SK-N-SH (cell line): ENCODE results near the gene NTNG2. TPM values are rescaled to one million over a fixed set of nuclear protein-coding genes. Genes with fewer than 3 reads are reported as not detected.

Source experiments
- CTCF ChIA-PET: fragments of 300-600, 350-600 bp; formaldehyde crosslinking; extraction: SDS; loops from one replicate; lab custom pipeline; 2021; lab: Yijun Ruan, JAX
- POLR2A ChIA-PET: fragments of 350-600 bp; sonication (Branson Sonifier 250); formaldehyde crosslinking; extraction: SDS; loops from one replicate; lab custom pipeline; 2020; ENCODE audit warnings: antibody characterized with exemption, inconsistent platforms; lab: Yijun Ruan, JAX
- DNase-seq: peaks from one replicate; pipeline ENCODE4 v3.0.0; 2012
- H2AFZ ChIP-seq: fragments of 200-600 bp; sonication (generic); 2 replicates; pipeline ENCODE4 v1.8.1; 2016; ENCODE audit warnings: antibody characterized with exemption, mild to moderate bottlenecking, low read depth
- H3F3A ChIP-seq: fragments of 200-600 bp; sonication (generic); replicated peaks from 2 replicates; pipeline ENCODE3; 2016; ENCODE audit warnings: antibody characterized with exemption, mild to moderate bottlenecking; ENCODE audit not compliant: insufficient read depth
- H3K27ac ChIP-seq, 2 experiments: fragments of 200-500 bp in 1 of 2; fragments of 200-600 bp in 1 of 2; sonication (Bioruptor generic) in 1 of 2; sonication (generic), shearing (Covaris generic) in 1 of 2; 2 replicates each; pipeline versions ENCODE4 v1.5.1 to v1.6.1; 2014 to 2016; ENCODE audit warnings: low read depth in 2 of 2, inconsistent platforms in 1 of 2, low read length in 1 of 2, mild to moderate bottlenecking in 1 of 2, mixed read lengths in 1 of 2
- H3K27me3 ChIP-seq: fragments of 200-600 bp; sonication (generic), shearing (Covaris generic); 2 replicates; pipeline ENCODE4 v1.6.1; 2016; ENCODE audit warnings: mixed run types; ENCODE audit not compliant: insufficient read depth
- H3K36me3 ChIP-seq, 2 experiments: fragments of 200-500 bp in 1 of 2; fragments of 200-600 bp in 1 of 2; sonication (Bioruptor generic) in 1 of 2; sonication (generic) in 1 of 2; replicated peaks in 1 of 2; 2 replicates each; pipeline versions ENCODE3 to v1.5.1; 2014 to 2016; ENCODE audit warnings: low read length in 1 of 2, mild to moderate bottlenecking in 1 of 2; ENCODE audit not compliant: insufficient read depth in 2 of 2, control insufficient read depth in 1 of 2
- H3K4me1 ChIP-seq, 2 experiments: fragments of 200-500 bp in 1 of 2; fragments of 200-600 bp in 1 of 2; sonication (Bioruptor generic) in 1 of 2; sonication (generic), shearing (Covaris generic) in 1 of 2; 2 replicates each; pipeline versions ENCODE4 v1.5.1 to v1.6.1; 2014 to 2016; ENCODE audit warnings: low read depth in 1 of 2, low read length in 1 of 2, mixed run types in 1 of 2; ENCODE audit not compliant: insufficient read depth in 2 of 2, control insufficient read depth in 1 of 2
- H3K4me2 ChIP-seq: fragments of 200-600 bp; sonication (generic), shearing (Covaris generic); 2 replicates; pipeline ENCODE4 v1.6.1; 2017; ENCODE audit warnings: mixed run types
- H3K4me3 ChIP-seq, 2 experiments: fragments of 200-500 bp in 1 of 2; fragments of 200-600 bp in 1 of 2; sonication (Bioruptor generic) in 1 of 2; sonication (generic), shearing (Covaris generic) in 1 of 2; 2 replicates each; pipeline versions ENCODE4 v1.5.1 to v1.8.1; 2014 to 2016; ENCODE audit warnings: low read depth in 2 of 2, inconsistent platforms in 1 of 2, low read length in 1 of 2, mild to moderate bottlenecking in 1 of 2, mixed read lengths in 1 of 2, moderate library complexity in 1 of 2
- H3K79me2 ChIP-seq: fragments of 200-600 bp; sonication (generic); 2 replicates; pipeline ENCODE4 v1.8.1; 2017; ENCODE audit warnings: mild to moderate bottlenecking; ENCODE audit not compliant: insufficient read depth
- H3K9ac ChIP-seq: fragments of 200-600 bp; sonication (generic); 2 replicates; pipeline ENCODE4 v1.6.1; 2017; ENCODE audit warnings: mixed run types
- H3K9me2 ChIP-seq: fragments of 200-600 bp; sonication (generic); 2 replicates; pipeline ENCODE4 v1.6.1; 2017; ENCODE audit warnings: mixed run types
- H3K9me3 ChIP-seq: fragments of 200-600 bp; sonication (generic); 2 replicates; pipeline ENCODE4 v1.6.1; 2017; ENCODE audit warnings: mixed run types, mild to moderate bottlenecking, moderate library complexity
- H4K20me1 ChIP-seq: fragments of 200-600 bp; sonication (generic); 2 replicates; pipeline ENCODE4 v1.6.1; 2017; ENCODE audit warnings: mild to moderate bottlenecking, mixed run types; ENCODE audit not compliant: insufficient read depth
- CHD2 ChIP-seq: fragments of 150-350 bp; IDR thresholded peaks from 2 replicates; pipeline ENCODE4 v1.6.1; 2018; ENCODE audit warnings: low read length; ENCODE audit not compliant: partially characterized antibody
- EP300 ChIP-seq, 2 experiments: IDR thresholded peaks; 2 replicates each; pipeline versions ENCODE4 v1.4.0 to v1.6.1; 2012; ENCODE audit warnings: borderline replicate concordance in 1 of 2, low read depth in 1 of 2, low read length in 1 of 2
- FOXJ3 ChIP-seq: sonication (generic); formaldehyde crosslinking; IDR thresholded peaks from 2 replicates; pipeline ENCODE4 v1.5.1; 2020; ENCODE audit warnings: mild to moderate bottlenecking, missing genetic modification reagents
- FOXM1 ChIP-seq: IDR thresholded peaks from 2 replicates; pipeline ENCODE4 v1.4.0; 2012; ENCODE audit warnings: low read depth, mild to moderate bottlenecking
- MXI1 ChIP-seq: IDR thresholded peaks from 2 replicates; pipeline ENCODE4 v1.6.1; 2012; ENCODE audit warnings: mild to moderate bottlenecking, low read depth, low read length, improper control_type of control experiment
- NRF1 ChIP-seq: IDR thresholded peaks from 2 replicates; pipeline ENCODE4 v1.6.1; 2012; ENCODE audit warnings: low read depth, mild to moderate bottlenecking, low read length
- RCOR1 ChIP-seq: fragments of 150-350 bp; IDR thresholded peaks from 2 replicates; pipeline ENCODE4 v1.6.1; 2017; ENCODE audit warnings: antibody characterized with exemption, low read length
- RFX5 ChIP-seq: IDR thresholded peaks from 2 replicates; pipeline ENCODE4 v1.6.1; 2012; ENCODE audit warnings: mild to moderate bottlenecking, improper control_type of control experiment, low read length
- RXRA ChIP-seq: IDR thresholded peaks from 2 replicates; pipeline ENCODE4 v1.4.0; 2012; ENCODE audit warnings: low read depth, mild to moderate bottlenecking, borderline replicate concordance
- SMC3 ChIP-seq: IDR thresholded peaks from 2 replicates; pipeline ENCODE4 v1.6.1; 2012; ENCODE audit warnings: low read depth, low read length, improper control_type of control experiment
- TCF12 ChIP-seq: IDR thresholded peaks from 2 replicates; pipeline ENCODE4 v1.4.0; 2012
- WGBS: methylation state at CpG from one replicate; pipeline ENCODE4 v1.1.6; 2017; ENCODE audit warnings: low lambda C conversion rate; 5-methylcytosine and 5-hydroxymethylcytosine counted together
- polyA plus RNA-seq, 3 experiments: library from polyadenylated mRNA; depleted of rRNA; stranded (reverse); fragments of >200 nt; gene quantifications; 2 replicates each; pipeline ENCODE4 v1.2.3, GENCODE V29; 2012
- TF ChIP-seq, protein P1 (sequence below): IDR thresholded peaks from 2 replicates; pipeline ENCODE4; 2012
- TF ChIP-seq, protein P2 (sequence below): fragments of 150-350 bp; IDR thresholded peaks from 2 replicates; pipeline ENCODE4 v1.6.1; 2017; ENCODE audit warnings: antibody characterized with exemption, low read length, low read depth, borderline replicate concordance
- TF ChIP-seq, protein P3 (sequence below): fragments of 200-600 bp; sonication (generic); IDR thresholded peaks from 2 replicates; pipeline ENCODE4 v1.6.1; 2017; ENCODE audit warnings: antibody characterized with exemption, mild to moderate bottlenecking, moderate library complexity
- TF ChIP-seq, protein P4 (sequence below): IDR thresholded peaks from 2 replicates; pipeline ENCODE4 v1.4.0; 2012; ENCODE audit warnings: low read depth
- TF ChIP-seq, protein P5 (sequence below): IDR thresholded peaks from 2 replicates; pipeline ENCODE4 v1.6.1; 2012; ENCODE audit warnings: mild to moderate bottlenecking, low read depth, low read length, moderate library complexity
- TF ChIP-seq, protein P6 (sequence below): IDR thresholded peaks from 2 replicates; pipeline ENCODE4 v1.4.0; 2012; ENCODE audit warnings: low read depth, borderline replicate concordance

The NTNG2 gene
- polyA plus RNA-seq, 1 of the 3 experiments (the other 2 are of a cell fraction): 6.1 TPM

DNA sequence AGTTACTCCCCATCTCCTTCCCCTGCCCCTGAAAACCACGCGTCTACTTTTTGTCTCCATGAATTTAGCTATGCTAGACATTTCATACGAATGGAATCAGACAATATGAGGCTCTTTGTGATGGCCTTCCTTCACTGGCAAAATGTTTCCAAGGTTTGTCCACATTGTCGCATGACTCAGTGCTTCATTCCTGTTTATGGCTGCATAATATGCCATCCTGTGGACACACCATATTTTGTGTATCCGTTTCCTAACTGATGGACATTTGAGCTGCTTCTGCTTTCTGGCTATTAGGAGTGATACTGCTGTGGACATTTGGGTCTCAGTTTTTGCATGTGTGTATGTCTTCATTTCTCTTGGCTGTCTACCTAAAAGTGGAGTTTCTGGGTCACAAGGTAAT is 14.5 kb downstream of the NTNG2 start:
- DNase-seq: no peak
- Histone ChIP-seq H3K4me1 (peaks cover 0 to 27% of the 10 kb centered on the region in 2 experiments; a peak in 1 of 4 replicates), H3K27me3 (no peaks in the 10 kb centered on the region), H2AFZ (no peak overlapping the region), H3K27ac (no peak overlapping the region), H3K9me2 (no peaks in the 10 kb centered on the region), H3F3A (no peaks in the 10 kb centered on the region), H4K20me1 (no peaks in the 10 kb centered on the region), H3K4me2 (no peak overlapping the region), H3K9ac (no peak overlapping the region)
- 89% methylated on average over 5 of the region's 5 CpGs for WGBS
- TF ChIP-seq FOXM1 (no peak), RFX5 (no peak), RCOR1 (no peak), RXRA (no peak), FOXJ3 (CRISPR knock-in tag) (no peak), SMC3 (no peak), MXI1 (no peak), CHD2 (no peak), TCF12 (no peak), NRF1 (no peak), EP300 (IDR thresholded peaks at IDR 0.05; ENCODE audit: borderline replicate concordance in 1 of 2, low read depth in 1 of 2, low read length in 1 of 2) (no peak)
- TF ChIP-seq, protein P1, sequence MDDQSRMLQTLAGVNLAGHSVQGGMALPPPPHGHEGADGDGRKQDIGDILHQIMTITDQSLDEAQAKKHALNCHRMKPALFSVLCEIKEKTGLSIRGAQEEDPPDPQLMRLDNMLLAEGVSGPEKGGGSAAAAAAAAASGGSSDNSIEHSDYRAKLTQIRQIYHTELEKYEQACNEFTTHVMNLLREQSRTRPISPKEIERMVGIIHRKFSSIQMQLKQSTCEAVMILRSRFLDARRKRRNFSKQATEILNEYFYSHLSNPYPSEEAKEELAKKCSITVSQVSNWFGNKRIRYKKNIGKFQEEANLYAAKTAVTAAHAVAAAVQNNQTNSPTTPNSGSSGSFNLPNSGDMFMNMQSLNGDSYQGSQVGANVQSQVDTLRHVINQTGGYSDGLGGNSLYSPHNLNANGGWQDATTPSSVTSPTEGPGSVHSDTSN: no peak
- TF ChIP-seq, protein P2, sequence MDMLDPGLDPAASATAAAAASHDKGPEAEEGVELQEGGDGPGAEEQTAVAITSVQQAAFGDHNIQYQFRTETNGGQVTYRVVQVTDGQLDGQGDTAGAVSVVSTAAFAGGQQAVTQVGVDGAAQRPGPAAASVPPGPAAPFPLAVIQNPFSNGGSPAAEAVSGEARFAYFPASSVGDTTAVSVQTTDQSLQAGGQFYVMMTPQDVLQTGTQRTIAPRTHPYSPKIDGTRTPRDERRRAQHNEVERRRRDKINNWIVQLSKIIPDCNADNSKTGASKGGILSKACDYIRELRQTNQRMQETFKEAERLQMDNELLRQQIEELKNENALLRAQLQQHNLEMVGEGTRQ: no peak
- TF ChIP-seq, protein P3, sequence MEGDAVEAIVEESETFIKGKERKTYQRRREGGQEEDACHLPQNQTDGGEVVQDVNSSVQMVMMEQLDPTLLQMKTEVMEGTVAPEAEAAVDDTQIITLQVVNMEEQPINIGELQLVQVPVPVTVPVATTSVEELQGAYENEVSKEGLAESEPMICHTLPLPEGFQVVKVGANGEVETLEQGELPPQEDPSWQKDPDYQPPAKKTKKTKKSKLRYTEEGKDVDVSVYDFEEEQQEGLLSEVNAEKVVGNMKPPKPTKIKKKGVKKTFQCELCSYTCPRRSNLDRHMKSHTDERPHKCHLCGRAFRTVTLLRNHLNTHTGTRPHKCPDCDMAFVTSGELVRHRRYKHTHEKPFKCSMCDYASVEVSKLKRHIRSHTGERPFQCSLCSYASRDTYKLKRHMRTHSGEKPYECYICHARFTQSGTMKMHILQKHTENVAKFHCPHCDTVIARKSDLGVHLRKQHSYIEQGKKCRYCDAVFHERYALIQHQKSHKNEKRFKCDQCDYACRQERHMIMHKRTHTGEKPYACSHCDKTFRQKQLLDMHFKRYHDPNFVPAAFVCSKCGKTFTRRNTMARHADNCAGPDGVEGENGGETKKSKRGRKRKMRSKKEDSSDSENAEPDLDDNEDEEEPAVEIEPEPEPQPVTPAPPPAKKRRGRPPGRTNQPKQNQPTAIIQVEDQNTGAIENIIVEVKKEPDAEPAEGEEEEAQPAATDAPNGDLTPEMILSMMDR: no peak
- TF ChIP-seq, protein P4, sequence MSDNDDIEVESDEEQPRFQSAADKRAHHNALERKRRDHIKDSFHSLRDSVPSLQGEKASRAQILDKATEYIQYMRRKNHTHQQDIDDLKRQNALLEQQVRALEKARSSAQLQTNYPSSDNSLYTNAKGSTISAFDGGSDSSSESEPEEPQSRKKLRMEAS: no peak
- TF ChIP-seq, protein P5, sequence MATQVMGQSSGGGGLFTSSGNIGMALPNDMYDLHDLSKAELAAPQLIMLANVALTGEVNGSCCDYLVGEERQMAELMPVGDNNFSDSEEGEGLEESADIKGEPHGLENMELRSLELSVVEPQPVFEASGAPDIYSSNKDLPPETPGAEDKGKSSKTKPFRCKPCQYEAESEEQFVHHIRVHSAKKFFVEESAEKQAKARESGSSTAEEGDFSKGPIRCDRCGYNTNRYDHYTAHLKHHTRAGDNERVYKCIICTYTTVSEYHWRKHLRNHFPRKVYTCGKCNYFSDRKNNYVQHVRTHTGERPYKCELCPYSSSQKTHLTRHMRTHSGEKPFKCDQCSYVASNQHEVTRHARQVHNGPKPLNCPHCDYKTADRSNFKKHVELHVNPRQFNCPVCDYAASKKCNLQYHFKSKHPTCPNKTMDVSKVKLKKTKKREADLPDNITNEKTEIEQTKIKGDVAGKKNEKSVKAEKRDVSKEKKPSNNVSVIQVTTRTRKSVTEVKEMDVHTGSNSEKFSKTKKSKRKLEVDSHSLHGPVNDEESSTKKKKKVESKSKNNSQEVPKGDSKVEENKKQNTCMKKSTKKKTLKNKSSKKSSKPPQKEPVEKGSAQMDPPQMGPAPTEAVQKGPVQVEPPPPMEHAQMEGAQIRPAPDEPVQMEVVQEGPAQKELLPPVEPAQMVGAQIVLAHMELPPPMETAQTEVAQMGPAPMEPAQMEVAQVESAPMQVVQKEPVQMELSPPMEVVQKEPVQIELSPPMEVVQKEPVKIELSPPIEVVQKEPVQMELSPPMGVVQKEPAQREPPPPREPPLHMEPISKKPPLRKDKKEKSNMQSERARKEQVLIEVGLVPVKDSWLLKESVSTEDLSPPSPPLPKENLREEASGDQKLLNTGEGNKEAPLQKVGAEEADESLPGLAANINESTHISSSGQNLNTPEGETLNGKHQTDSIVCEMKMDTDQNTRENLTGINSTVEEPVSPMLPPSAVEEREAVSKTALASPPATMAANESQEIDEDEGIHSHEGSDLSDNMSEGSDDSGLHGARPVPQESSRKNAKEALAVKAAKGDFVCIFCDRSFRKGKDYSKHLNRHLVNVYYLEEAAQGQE: no peak
- TF ChIP-seq, protein P6, sequence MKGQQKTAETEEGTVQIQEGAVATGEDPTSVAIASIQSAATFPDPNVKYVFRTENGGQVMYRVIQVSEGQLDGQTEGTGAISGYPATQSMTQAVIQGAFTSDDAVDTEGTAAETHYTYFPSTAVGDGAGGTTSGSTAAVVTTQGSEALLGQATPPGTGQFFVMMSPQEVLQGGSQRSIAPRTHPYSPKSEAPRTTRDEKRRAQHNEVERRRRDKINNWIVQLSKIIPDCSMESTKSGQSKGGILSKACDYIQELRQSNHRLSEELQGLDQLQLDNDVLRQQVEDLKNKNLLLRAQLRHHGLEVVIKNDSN: no peak
- TF ChIP-seq, all 33 proteins: peak for 0
- Histone ChIP-seq H3K9me3 (no peaks in the 10 kb centered on the region), H3K4me3 (no peak overlapping the region), H3K79me2 (no peaks in the 10 kb centered on the region), H3K36me3 (no peaks in the 10 kb centered on the region)
- ChIA-PET CTCF (interaction anchor here (1.0 to 1.4 kb wide), 2 partner anchors 9 to 54 kb away, joined by 3 to 4 read pairs; no protein-coding TSS in a partner anchor), POLR2A (no interaction called here)
